Kidney glomerular epithelial cell (primary cell): ENCODE measurements around the gene SGCE.

Experiments used
- DNase-seq: peaks from one replicate; lab custom pipeline; 2025; lab: John Stamatoyannopoulos, UW

SGCE gene

GRCh38 chr7:94658826-94659225 lies 2.9 kb upstream of the SGCE start:
- no peak for DNase-seq

GRCh38 chr7:94657771-94658693 lies 2.1 kb upstream of the SGCE start:
- DNase-seq, result peak; percentile 79

DNA sequence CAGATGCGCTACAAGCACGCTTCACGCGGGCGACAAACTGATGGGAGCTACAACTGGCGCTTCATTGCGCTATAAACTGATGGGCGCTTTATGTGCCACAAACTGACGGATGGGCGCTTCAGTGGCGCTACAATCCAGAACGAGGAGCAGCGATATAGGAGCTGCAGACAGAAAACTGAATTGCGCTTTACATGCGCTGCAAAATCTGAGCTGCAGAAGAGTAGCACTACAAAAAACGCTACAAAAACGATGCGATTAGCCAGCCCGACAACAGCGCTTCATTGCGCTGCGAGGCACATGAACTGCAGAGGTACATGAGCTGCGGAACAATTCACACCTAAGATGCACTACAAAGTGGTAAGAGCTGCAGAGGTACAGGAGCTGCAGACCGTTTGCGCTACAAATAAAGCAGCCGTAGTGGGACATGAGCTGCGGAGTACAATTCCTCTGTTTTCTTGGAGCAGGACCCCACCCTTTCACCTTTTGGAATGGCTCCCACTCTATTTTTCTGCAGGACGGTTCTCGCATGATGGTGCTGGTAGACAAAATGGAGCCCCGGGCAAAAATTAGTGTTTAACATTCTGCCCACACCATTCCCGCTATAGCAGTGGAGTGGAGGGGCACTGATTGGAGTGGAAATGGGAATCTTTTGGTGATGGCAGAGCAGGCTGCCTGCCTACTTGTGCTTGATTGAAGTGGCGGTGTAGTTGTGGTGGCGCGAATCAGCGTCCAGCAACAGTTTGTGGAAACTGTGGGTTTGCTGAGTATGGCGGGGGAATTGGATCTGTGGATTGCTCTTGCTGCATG lies 1.2 kb upstream of the SGCE start:
- DNase-seq, result no peak

- DNase-seq, result no peak
Measured at GRCh38 chr7:94656658-94656924, 658 bp upstream of the SGCE start.

DNA sequence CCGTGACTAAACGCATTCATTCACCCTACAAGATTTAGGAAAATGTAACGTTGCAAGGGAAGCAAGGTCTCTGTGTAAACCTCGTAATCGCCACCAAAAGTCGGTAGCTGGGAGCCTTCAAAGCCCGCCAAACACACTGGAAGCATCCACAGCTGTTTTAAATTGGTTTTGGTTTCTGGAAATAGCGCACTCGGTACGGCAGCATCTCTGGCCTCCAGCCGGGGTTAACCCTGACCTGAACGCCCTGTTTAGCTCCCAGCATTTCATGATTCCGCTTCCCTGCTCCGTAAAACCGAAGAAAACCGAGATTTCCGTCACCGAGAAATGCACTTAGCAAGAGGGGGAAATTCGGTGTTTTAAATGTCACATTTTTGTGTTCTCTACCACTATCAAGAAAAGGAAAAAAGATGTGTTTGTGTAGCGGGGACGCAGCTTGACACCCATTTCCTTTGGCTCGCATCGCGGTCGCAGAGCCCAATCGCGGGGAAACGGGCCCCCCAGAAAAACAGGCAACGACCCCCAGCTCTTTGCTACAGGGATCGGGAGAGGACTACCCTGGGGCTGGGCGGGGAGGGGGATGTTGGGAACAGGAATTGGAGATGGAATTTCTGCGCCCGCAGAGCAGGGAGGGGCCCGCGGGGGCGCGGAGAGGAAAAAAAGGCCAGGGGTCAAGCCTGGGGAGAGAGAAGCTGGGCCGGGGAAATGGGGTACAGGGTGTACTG lies 646 bp downstream of the SGCE start:
- DNase-seq, result peak; percentile 29

- no peak for DNase-seq
Measured at GRCh38 chr7:94654783-94655125, 1.2 kb downstream of the SGCE start.

DNA sequence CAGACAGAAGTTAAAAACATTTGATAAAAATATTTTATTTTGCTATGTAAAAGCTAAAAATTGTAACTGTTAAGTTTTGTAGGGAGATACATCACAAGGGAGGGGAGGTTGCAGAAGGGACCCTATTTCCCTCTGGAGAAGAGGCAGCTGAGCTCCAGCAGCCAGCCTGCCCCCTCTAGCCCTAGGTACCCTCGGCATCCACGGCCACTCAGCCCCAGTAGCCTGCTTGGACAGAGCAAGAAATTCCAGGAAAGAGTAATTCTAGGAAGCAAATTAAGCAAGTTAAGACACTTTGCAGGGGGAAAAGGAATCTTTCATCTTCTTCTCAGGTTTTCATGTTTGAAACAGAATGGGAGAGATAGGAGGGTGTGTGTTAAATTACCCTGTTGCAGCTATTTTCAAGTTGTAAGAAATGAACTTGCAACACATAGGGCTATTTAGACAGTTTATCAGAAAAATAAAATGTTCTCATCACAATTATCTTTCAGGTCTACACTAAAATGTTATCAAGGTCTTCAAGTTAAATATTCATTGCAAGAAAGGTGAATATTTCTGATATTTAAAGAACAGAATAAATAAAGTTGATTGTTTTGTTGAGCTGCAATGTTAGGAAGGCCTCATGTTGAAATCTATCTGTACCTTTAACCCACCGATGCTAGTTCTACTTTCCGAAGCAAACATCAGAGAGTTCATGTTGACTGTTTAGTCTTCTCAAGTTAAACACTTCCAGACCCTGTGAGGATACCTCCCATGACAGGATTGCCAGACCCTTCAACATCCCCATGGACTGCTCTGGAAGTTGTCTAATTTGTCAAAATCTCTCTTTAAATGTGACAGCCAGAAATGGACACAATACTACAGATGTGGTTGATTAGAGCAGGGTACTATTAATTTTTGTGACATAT lies 5.5 kb downstream of the SGCE start:
- no peak for DNase-seq

DNA sequence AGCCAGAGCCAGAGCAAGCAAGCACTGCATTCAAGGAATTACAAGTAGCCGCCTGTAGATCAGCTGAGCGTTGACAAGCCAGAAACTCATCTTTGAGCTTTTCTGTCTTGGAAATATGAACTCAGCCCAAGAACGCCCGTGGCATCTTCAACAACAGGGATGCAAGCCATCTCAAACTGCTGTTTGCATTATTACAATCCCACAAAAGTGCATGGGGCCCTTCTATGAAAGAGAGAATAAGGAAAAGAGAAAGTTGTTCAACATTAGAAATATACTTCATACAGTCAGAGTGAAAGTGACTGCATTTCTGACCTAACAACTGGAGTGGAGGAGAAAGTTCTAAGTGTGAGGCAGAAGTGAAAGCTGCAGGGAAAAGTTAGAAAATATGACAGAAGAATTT lies 6.5 kb downstream of the SGCE start:
- no peak for DNase-seq

DNA sequence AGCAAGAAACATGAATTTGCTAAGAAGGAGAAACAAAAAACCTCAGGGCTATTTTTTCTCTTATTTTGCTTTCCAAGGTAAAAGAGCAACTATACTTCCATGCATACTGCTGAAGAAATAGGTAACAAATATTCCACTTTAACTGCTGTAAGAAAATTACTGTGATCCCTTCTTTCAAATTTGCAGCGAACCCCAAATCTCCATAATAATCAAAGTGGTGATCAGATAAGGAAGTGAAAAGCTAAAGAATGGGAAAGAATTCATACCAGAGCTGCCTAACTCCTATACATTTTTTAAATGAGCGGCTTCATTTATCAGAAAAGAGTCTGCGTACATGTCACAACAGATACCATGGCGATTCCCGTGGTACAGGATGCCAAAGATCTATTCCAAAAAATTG lies 7.2 kb downstream of the SGCE start:
- DNase-seq, result no peak

DNA sequence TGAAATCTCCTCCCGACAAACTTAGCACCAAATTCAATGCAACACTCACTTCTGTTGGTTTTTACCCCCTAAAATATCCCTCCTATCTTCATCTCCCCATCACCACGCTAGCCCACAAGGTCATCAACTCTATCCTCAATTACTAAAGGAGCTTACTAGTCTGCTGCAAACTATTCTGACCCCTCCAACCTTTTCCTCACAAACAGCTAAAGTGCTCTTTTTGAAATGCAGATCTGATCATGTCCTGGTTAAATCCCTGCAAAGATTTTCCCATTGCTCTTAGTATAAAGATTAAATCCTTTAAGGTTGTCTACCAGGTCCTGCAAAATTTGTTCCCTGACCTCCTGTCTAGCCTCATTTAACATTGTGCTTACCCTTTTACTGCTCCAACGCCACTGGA lies 8.6 kb downstream of the SGCE start:
- DNase-seq, result no peak

- DNase-seq, result no peak
Measured at GRCh38 chr7:94643771-94644545, 12.0 kb downstream of the SGCE start.

- no peak for DNase-seq
Measured at GRCh38 chr7:94642838-94643653, 12.9 kb downstream of the SGCE start.

GRCh38 chr7:94639384-94639783 lies 16.5 kb downstream of the SGCE start:
- DNase-seq, result no peak

DNA sequence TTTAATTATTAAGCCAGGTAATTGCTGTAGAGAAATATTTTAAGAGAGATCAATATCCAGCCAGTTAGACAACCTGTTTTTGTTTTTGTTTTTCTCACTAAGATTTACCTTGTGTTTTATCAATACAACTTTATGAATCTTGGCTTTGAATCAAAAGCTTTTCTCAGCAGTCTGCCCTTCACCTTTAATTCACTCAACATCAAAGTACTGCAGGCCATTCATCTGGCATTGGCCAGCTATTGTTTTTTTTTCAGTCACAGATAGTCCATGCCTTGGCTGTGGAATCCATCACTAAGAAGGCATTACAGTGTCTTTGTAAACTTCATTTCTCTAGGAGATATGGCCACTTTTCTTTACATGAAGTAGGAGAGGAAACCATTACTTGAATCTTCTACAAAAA lies 20.2 kb downstream of the SGCE start:
- no peak for DNase-seq

DNA sequence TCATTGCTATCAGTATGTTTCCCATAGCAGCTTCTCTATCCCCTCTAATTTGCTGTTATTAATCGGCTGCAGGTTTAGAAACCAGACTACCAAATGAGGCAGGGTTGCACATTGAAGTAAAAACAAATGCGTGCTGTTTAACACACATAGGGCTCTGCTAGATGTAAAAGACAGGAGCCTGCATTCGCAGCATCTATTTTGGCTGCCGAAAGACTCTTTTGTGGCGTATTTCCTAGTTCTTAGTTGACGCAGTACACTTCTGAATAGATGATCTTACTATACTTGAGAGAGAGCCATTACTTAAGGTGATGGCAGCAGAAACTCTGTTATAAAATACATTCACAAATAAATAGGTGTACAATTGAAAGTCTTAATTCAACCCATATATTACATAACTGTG lies 21.4 kb downstream of the SGCE start:
- DNase-seq, result no peak

GRCh38 chr7:94633687-94634086 lies 22.2 kb downstream of the SGCE start:
- DNase-seq, result no peak

DNA sequence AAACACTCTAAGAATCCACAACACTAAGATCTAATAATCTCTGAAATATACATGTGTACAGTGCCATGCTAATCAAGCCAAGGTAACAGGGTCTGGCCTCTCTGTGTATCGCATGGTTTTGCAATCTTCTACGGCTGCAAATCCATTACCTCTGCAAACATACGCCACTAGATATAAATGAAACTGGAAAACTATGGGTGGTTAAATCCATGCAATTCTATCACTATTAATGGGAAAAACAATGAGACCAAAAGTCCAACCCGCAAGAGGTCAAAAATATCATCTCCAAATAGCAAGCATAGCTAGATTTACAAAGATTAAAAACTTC lies 23.0 kb downstream of the SGCE start:
- DNase-seq, result no peak

DNA sequence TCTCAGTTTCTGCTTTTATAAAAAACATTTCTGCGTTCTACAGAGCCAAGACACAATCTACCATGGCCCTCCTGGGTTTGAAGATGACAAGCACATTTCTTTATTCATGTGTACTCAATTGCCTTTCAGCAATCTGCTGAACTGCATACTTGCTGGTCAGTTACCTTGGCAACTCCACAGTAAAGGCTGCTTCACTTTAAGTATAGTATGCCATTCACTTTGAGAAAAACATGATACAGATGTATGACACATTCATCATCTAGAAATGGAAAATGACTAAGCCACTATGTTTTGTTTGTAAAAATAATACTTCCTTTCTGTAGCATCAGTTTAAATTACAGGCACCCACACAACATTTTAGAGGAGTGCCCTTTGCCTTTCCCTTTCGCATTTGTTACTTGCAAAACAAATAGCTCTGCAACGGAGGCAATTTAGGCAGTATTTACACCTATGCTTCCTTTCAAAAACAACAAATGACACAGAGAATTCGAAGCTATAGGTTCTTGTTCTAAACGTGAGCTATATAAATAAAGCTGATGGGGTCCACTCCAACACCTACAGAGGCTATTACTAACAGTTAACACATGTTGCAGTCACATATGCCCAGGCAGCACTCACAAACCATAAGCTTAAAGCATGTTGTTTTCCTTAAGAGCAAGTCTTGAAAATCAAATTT lies 23.5 kb downstream of the SGCE start:
- peak; percentile 38 for DNase-seq

- DNase-seq, result no peak
Measured at GRCh38 chr7:94630855-94631254, 25.1 kb downstream of the SGCE start.

- DNase-seq, result no peak
Measured at GRCh38 chr7:94623820-94624219, 32.1 kb downstream of the SGCE start.
